Urinary bladder (tissue), 4 donors: Measurements from ENCODE around the gene ENDOG. TPM values are rescaled to one million over a fixed set of nuclear protein-coding genes. Genes with fewer than 3 reads are reported as not detected.

Experiments used
- DNase-seq: peaks from one replicate; pipeline ENCODE4 v3.0.0-alpha.2; 2015; ENCODE audit errors: extremely low spot score
- H3K27ac ChIP-seq: one replicate; pipeline ENCODE4 v1.5.1; 2013; ENCODE audit warnings: low read depth, mild to moderate bottlenecking, moderate library complexity
- H3K36me3 ChIP-seq: one replicate; pipeline ENCODE4 v1.6.1; 2013; ENCODE audit warnings: mild to moderate bottlenecking, moderate library complexity; ENCODE audit not compliant: insufficient read depth
- H3K4me1 ChIP-seq: one replicate; pipeline ENCODE4 v1.6.1; 2013; ENCODE audit warnings: mild to moderate bottlenecking, moderate library complexity; ENCODE audit not compliant: insufficient read depth
- H3K4me3 ChIP-seq: one replicate; pipeline ENCODE4 v1.5.1; 2013; ENCODE audit warnings: low read depth, low read length
- WGBS: extraction: QIAGEN DNeasy Blood & Tissue Kit; methylation state at CpG from one replicate; pipeline ENCODE4 v1.1.7; 2013; 5-methylcytosine and 5-hydroxymethylcytosine counted together
- polyA plus RNA-seq: library from polyadenylated mRNA; stranded (reverse); fragments of 200-250 nt; gene quantifications from one replicate; pipeline ENCODE4 v1.2.3, GENCODE V29; 2013
- total RNA-seq: library from RNA; depleted of rRNA; stranded (reverse); fragments of >200 nt; gene quantifications from one replicate; pipeline ENCODE4 v1.2.3, GENCODE V29; 2014
- donor health status: healthy with polysubstance abuse.
- donor health status: healthy.

ENDOG gene
- total and polyA plus RNA-seq, 2 donors = 6.4 to 20.7 TPM

DNA sequence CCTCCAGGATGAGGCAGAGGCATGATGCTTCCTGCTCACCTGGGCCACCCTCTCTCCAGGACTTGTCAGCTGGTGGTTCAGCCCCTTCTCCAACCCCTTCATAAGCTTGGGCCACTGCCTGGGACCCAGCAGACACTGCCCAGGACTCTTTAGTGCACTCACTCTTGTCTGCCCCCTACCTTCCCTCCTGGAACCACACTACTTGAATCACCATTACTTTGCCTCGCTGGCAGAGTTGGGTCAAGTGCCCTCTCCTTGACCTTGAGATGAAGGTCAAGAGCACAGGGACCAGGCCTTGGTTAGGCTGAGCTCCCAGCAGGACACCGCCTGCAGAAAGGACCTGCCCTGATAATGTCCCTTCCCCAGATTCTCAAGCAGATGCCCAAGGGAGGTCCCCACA is 8.5 kb upstream of the ENDOG start:
- 81% methylated on average over 2 of the region's 2 CpGs for WGBS
- no peaks in the 10 kb centered on the region for H3K36me3 ChIP-seq
- no peak overlapping the region for H3K4me3 ChIP-seq

GRCh38 chr9:128810873-128811272 is 7.4 kb upstream of the ENDOG start:
- 86% methylated on average over 5 of the region's 5 CpGs for WGBS
- Histone ChIP-seq H3K27ac (no peak overlapping the region), H3K4me1 (no peaks in the 10 kb centered on the region), H3K36me3 (no peaks in the 10 kb centered on the region), H3K4me3 (no peak overlapping the region)
- DNase-seq = no peak

More for the DNA sequence above, 8.5 kb upstream of the ENDOG start:
- no peak for DNase-seq
- Histone ChIP-seq H3K4me1 (no peaks in the 10 kb centered on the region), H3K27ac (no peak overlapping the region)

DNA sequence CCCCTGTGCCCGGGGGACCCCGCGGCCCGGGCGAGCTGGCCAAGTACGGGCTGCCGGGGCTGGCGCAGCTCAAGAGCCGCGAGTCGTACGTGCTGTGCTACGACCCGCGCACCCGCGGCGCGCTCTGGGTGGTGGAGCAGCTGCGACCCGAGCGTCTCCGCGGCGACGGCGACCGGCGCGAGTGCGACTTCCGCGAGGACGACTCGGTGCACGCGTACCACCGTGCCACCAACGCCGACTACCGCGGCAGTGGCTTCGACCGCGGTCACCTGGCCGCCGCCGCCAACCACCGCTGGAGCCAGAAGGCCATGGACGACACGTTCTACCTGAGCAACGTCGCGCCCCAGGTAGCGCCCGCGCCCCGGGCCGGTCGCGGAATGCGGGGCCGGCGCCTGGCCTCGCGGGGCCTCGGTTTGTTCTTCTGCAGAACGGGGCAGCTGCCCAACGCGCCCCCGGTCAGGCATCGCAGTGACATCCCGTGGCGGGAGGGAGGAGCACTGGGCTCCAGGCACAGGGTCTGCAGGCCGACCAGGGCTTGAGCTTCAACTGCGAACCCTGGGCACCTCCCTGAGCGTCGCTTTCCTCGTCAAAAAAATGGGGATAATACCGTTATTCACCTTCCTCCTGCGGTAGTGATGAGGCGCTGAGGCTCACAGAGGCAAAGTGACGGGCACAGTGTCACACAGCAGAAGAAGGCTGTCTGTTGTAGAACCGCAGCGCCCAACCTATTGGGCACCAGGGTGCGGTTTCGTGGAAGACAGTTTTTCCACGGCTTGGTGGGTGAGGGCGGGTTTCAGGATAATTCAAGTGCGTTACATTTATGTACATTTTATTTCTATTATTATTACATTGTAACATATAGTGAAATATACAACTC is 777 bp downstream of the ENDOG start:
- Histone ChIP-seq H3K27ac (peak overlapping the region; percentile 77), H3K36me3 (peaks cover 5% of the 10 kb centered on the region), H3K4me3 (peak overlapping the region; percentile 77), H3K4me1 (no peaks in the 10 kb centered on the region)
- no peak for DNase-seq
- 5% methylated on average over 90 of the region's 90 CpGs for WGBS

GRCh38 chr9:128819716-128820664 is 1.7 kb downstream of the ENDOG start:
- no peak for DNase-seq
- 47% methylated on average over 18 of the region's 18 CpGs for WGBS
- Histone ChIP-seq H3K4me1 (no peaks in the 10 kb centered on the region), H3K4me3 (no peak overlapping the region), H3K27ac (no peak overlapping the region), H3K36me3 (peaks cover 6% of the 10 kb centered on the region)

DNA sequence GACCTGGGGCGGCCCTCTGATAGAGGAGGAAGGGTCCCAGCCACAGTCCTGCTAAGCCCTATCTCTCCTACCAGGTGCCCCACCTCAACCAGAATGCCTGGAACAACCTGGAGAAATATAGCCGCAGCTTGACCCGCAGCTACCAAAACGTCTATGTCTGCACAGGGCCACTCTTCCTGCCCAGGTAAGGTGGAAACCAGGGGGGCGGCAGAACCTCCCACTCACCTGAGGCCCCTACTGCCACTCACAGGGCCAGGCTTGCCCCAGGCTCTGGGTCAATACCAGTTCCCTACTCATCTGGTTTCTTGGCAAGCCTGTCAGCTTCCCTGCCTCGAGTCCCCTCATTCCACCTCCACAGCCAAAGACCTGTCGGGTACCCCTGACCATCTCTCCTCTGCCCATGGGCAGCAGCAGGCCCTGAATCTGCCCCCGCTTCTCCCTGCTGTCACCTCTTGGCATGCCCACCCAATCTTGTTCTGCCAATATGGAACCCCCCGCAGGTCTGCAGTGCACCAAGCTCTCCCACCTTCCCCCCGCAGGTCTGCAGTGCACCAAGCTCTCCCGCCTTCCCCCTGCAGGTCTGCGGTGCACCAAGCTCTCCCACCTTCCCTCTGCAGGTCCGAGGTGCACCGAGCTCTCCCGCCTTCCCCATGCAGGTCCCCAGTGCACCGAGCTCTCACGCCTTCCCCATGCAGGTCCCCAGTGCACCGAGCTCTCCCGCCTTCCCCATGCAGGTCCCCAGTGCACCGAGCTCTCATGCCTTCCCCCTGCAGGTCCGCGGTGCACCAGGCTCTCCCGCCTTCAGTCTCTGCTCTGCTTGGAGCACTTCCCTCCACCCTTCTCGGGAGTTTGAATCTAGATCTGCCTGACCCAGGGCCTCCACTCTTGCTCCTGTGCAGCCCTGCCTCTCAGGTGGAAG is 2.6 kb downstream of the ENDOG start:
- DNase-seq = no peak
- Histone ChIP-seq H3K4me1 (no peaks in the 10 kb centered on the region), H3K27ac (no peak overlapping the region), H3K4me3 (no peak overlapping the region), H3K36me3 (peaks cover 6% of the 10 kb centered on the region)
- WGBS = 89% methylated on average over 24 of the region's 24 CpGs

GRCh38 chr9:128821584-128822406 is 3.5 kb downstream of the ENDOG start:
- Histone ChIP-seq H3K4me1 (no peaks in the 10 kb centered on the region), H3K27ac (no peak overlapping the region), H3K36me3 (peaks cover 6% of the 10 kb centered on the region), H3K4me3 (no peak overlapping the region)
- DNase-seq = no peak
- 90% methylated on average over 16 of the region's 16 CpGs for WGBS

- no peak overlapping the region for H3K27ac ChIP-seq
- WGBS = 93% methylated on average over 22 of the region's 22 CpGs
- peaks cover 6% of the 10 kb centered on the region for H3K36me3 ChIP-seq
These were observed 4.2 kb downstream of the ENDOG start for GRCh38 chr9:128822407-128823042.

DNA sequence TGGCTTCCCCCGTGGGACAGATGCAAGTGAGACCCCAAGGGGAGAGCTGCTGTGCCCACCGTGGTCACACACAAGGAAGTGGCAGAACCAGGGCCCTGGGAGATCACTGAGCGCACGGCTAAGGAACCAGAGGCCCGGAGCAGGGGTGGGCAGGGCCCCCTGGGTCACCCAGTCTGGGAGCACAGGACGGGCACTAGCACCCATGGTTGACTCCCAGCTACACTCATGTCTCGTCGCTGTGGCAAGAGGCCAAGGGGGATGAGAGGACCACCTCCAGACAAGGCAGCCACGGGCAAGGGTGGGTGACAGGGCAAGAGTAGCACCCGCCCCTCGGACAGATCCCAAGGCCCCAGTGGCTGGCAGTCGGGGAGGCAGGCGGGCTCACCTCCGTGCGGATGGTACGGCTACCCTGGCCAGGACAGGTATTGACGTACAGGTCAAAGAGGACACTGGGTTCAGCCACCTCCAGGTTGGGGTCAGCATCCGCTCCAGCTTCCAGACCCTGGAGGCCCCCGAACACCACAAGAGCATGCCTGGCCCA is 5.1 kb downstream of the ENDOG start:
- peaks cover 6% of the 10 kb centered on the region for H3K36me3 ChIP-seq
- WGBS = 87% methylated on average over 19 of the region's 19 CpGs

More at GRCh38 chr9:128822407-128823042, 4.2 kb downstream of the ENDOG start:
- no peak overlapping the region for H3K4me3 ChIP-seq
- H3K4me1 ChIP-seq = no peaks in the 10 kb centered on the region
- no peak for DNase-seq

GRCh38 chr9:128823903-128824406 is 5.7 kb downstream of the ENDOG start:
- no peaks in the 10 kb centered on the region for H3K4me1 ChIP-seq
- no peak overlapping the region for H3K27ac ChIP-seq
- peaks cover 6% of the 10 kb centered on the region for H3K36me3 ChIP-seq
- 83% methylated on average over 12 of the region's 12 CpGs for WGBS
- no peak overlapping the region for H3K4me3 ChIP-seq
- DNase-seq = no peak

More for the DNA sequence above, 5.1 kb downstream of the ENDOG start:
- H3K4me1 ChIP-seq = no peaks in the 10 kb centered on the region
- DNase-seq = no peak
- no peak overlapping the region for H3K4me3 ChIP-seq
- no peak overlapping the region for H3K27ac ChIP-seq

DNA sequence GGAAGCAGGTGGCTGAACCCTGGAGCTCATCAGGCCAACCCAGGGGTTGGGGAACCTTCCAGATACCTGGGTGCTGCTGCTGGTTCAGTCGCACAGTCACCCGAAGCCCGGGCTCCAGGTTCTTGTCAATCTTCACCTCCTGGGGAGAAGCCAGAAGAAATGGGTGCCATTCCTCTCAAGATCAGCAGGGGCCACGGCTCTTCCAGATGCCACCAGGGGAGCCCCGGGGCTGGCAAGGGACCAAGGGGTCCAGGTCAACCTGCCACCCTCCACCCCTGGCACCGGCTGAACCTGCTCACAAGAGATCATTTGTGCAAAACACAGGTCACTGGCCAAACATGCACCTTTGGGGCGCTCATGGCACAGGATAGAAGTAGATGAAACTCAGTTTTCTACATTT is 6.6 kb downstream of the ENDOG start:
- peaks cover 6% of the 10 kb centered on the region for H3K36me3 ChIP-seq
- H3K4me3 ChIP-seq = no peak overlapping the region
- WGBS = 89% methylated on average over 7 of the region's 7 CpGs
- DNase-seq = no peak
- no peaks in the 10 kb centered on the region for H3K4me1 ChIP-seq
- H3K27ac ChIP-seq = no peak overlapping the region

DNA sequence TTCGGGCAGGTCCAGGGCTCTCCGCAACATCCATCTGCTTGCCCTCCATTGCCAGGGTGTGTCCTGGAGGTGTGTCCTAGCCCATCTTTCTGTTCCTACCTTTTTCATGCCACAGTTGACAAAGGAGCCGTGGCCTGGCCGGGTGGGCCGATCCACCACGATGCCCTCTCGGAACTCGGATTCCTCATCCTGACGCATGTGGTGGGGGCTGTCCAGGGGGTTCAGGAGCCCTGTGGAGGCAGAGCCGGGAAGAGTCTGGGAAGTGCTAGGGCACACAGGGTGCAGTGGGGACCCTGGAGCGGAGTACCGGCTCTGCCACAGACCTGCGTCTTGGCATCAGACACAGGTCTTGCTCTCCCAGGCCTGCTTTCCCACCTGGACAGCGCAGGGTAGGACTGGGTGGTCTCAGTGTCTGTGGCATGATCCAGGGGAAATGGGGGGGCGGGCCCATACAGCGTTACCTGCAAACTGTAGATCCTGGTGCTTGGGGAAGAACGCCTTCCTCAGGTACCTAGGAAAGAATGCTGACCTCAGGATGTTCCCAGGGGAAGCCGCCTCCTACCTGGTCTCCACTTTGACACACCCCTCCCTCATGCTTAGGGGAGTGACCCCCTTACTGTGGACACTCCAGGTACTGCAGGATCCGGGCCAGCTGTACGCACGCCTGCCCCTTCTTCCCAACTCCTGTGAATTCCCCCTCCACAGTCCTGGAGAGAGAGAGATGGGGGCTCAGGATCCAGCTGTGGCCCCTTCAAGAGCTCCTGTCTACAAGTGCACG is 7.8 kb downstream of the ENDOG start:
- Histone ChIP-seq H3K4me1 (no peaks in the 10 kb centered on the region), H3K36me3 (peaks cover 6% of the 10 kb centered on the region), H3K4me3 (no peak overlapping the region), H3K27ac (no peak overlapping the region)
- 95% methylated on average over 22 of the region's 22 CpGs for WGBS
- DNase-seq = no peak
